Measurements from ENCODE around the gene CASP8. TPM values are rescaled to one million over a fixed set of nuclear protein-coding genes. Genes with fewer than 3 reads are reported as not detected.

The CASP8 gene
- total RNA-seq, 1 experiment from 2014 or later, result 34.8 TPM

DNA sequence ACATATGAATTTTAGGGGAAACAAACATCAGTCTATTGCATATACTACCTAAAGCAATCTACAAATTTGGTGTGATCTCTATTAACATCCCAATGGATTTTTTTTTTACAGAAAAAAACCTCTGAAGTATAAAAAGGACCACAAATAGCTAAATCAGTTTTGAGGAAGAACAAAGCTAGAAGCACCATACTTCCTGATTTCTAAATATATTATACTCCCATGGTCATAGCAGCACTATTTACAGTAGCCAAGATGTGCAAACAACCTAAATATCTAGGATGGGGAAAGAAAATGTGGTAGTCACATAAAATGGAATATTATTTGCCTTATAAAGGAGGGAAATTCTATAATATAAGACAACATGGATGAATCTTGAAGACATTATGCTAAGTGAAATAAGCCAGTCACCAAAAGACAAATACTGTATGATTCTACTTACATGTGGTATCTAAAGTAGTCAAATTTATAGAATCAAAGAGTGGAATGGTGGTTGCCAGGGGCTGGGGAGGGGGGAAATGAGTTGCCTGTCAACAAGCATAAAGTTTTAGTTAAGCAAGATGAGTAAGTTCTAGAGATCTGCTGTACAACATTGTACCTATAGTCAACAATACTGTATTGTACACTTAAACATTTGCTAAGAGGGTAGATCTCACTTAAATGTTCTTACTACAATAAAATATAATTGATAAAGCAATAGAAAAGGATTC lies 17.6 kb upstream of the CASP8 start:
- peaks cover 3% of the 10 kb centered on the region; the same call in 1 of the 2 replicates for H3K9me3 ChIP-seq (ENCODE audit: control insufficient read depth, insufficient read depth, low read depth, low read length)
- ChIA-PET POLR2A (no interaction called here), CTCF (interaction anchor here (0.6 kb wide), 1 partner anchor 68 kb away, joined by 7 read pairs; no protein-coding TSS in a partner anchor)
- H3K27ac ChIP-seq (ENCODE audit: low read length), result no peak overlapping the region
- H3K27me3 ChIP-seq (ENCODE audit: control insufficient read depth, insufficient read depth, low read length), result no peaks in the 10 kb centered on the region
- no peaks in the 10 kb centered on the region for H3K4me1 ChIP-seq (ENCODE audit: control insufficient read depth, insufficient read depth, low read length)
- no peak for DNase-seq (ENCODE audit: low read depth, low spot score)
- intact Hi-C loops (cut with micrococcal nuclease; ENCODE audit: unreplicated experiment), result no loop called here
- ATAC-seq, result no peak
- BruUV-seq (replicated peaks), result no TSS peak
- in situ Hi-C loops (cut with HindIII; ENCODE audit: low pct_unique_long_range_greater_than_20kb, low sequenced_read_pairs), result no loop called here
- no peak overlapping the region for H3K4me3 ChIP-seq (ENCODE audit: low read depth in 2 of 2, low read length in 2 of 2)
- no peak for TF ChIP-seq SIN3A (IDR thresholded peaks at IDR 0.05; ENCODE audit: borderline replicate concordance, insufficient read depth, low read depth, low read length)
- TF ChIP-seq, protein P1, sequence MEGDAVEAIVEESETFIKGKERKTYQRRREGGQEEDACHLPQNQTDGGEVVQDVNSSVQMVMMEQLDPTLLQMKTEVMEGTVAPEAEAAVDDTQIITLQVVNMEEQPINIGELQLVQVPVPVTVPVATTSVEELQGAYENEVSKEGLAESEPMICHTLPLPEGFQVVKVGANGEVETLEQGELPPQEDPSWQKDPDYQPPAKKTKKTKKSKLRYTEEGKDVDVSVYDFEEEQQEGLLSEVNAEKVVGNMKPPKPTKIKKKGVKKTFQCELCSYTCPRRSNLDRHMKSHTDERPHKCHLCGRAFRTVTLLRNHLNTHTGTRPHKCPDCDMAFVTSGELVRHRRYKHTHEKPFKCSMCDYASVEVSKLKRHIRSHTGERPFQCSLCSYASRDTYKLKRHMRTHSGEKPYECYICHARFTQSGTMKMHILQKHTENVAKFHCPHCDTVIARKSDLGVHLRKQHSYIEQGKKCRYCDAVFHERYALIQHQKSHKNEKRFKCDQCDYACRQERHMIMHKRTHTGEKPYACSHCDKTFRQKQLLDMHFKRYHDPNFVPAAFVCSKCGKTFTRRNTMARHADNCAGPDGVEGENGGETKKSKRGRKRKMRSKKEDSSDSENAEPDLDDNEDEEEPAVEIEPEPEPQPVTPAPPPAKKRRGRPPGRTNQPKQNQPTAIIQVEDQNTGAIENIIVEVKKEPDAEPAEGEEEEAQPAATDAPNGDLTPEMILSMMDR (IDR thresholded peaks at IDR 0.05), result no peak
- no peak for TF ChIP-seq POLR2AphosphoS5 (IDR thresholded peaks at IDR 0.05; ENCODE audit: low read depth, low read length)
- H3K36me3 ChIP-seq (ENCODE audit: control insufficient read depth, insufficient read depth, low read length), result no peaks in the 10 kb centered on the region

DNA sequence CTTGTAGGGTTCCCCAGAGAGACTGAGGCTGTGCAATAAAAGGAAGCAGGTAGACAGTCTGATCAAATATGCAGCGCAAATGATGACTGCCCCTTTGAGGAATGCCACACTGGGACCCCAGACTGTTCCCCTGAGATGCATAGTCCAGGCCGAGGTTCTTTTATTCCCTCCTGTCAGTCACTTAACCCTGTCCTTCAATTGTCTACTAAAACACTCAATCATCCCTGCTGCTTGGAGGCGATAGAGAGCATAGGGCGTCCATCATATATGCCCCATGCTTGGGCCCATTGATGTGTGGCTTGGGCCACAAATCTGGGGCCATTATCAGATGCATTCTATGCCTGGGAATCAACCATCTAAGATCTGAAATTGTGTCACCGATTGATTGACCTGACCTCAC lies 15.5 kb upstream of the CASP8 start:
- Histone ChIP-seq H3K9me3 (ENCODE audit: control insufficient read depth, insufficient read depth, low read depth, low read length) (peaks cover 3% of the 10 kb centered on the region; the same call in 1 of the 2 replicates), H3K36me3 (ENCODE audit: control insufficient read depth, insufficient read depth, low read length) (no peaks in the 10 kb centered on the region), H3K27ac (ENCODE audit: low read length) (no peak overlapping the region), H3K4me3 (ENCODE audit: low read depth in 2 of 2, low read length in 2 of 2) (no peak overlapping the region), H3K27me3 (ENCODE audit: control insufficient read depth, insufficient read depth, low read length) (no peaks in the 10 kb centered on the region), H3K4me1 (ENCODE audit: control insufficient read depth, insufficient read depth, low read length) (no peaks in the 10 kb centered on the region)
- TF ChIP-seq TCF7L2 (IDR thresholded peaks at IDR 0.05; ENCODE audit: low read depth, low read length), result no peak
- TF ChIP-seq, protein P1 (IDR thresholded peaks at IDR 0.05), result no peak; the same call in 1 of the 2 replicates
- no peak for TF ChIP-seq POLR2AphosphoS5 (IDR thresholded peaks at IDR 0.05; ENCODE audit: low read depth, low read length)
- TF ChIP-seq, protein P2, sequence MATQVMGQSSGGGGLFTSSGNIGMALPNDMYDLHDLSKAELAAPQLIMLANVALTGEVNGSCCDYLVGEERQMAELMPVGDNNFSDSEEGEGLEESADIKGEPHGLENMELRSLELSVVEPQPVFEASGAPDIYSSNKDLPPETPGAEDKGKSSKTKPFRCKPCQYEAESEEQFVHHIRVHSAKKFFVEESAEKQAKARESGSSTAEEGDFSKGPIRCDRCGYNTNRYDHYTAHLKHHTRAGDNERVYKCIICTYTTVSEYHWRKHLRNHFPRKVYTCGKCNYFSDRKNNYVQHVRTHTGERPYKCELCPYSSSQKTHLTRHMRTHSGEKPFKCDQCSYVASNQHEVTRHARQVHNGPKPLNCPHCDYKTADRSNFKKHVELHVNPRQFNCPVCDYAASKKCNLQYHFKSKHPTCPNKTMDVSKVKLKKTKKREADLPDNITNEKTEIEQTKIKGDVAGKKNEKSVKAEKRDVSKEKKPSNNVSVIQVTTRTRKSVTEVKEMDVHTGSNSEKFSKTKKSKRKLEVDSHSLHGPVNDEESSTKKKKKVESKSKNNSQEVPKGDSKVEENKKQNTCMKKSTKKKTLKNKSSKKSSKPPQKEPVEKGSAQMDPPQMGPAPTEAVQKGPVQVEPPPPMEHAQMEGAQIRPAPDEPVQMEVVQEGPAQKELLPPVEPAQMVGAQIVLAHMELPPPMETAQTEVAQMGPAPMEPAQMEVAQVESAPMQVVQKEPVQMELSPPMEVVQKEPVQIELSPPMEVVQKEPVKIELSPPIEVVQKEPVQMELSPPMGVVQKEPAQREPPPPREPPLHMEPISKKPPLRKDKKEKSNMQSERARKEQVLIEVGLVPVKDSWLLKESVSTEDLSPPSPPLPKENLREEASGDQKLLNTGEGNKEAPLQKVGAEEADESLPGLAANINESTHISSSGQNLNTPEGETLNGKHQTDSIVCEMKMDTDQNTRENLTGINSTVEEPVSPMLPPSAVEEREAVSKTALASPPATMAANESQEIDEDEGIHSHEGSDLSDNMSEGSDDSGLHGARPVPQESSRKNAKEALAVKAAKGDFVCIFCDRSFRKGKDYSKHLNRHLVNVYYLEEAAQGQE (IDR thresholded peaks at IDR 0.05; ENCODE audit: insufficient read depth in 1 of 2, low read depth in 2 of 2, low read length in 1 of 2), result no peak
- no peak for TF ChIP-seq SIN3A (IDR thresholded peaks at IDR 0.05; ENCODE audit: borderline replicate concordance, insufficient read depth, low read depth, low read length)
- in situ Hi-C loops (cut with HindIII; ENCODE audit: low pct_unique_long_range_greater_than_20kb, low sequenced_read_pairs), result no loop called here
- no TSS peak for BruUV-seq (replicated peaks)
- POLR2A ChIA-PET, result interaction anchor here (0.7 kb wide), 1 partner anchor 676 kb away, joined by 4 read pairs; no protein-coding TSS in a partner anchor
- DNase-seq (ENCODE audit: low read depth, low spot score), result no peak
- intact Hi-C loops (cut with micrococcal nuclease; ENCODE audit: unreplicated experiment), result no loop called here
- CTCF ChIA-PET, result no interaction called here
- ATAC-seq, result no peak

Measured in Panc1 (cell line).